CD4-positive, alpha-beta T cell (primary cell): Measurements from ENCODE around the gene ETNK2. TPM values are rescaled to one million over a fixed set of nuclear protein-coding genes. Genes with fewer than 3 reads are reported as not detected.

Source experiments
- ATAC-seq: fragments of 200-7000 bp; cut with Tn5 transposase; one replicate; pipeline ENCODE4 v1.10.0; 2022; ENCODE audit warnings: mild to moderate bottlenecking; ENCODE audit not compliant: poor library complexity
- CTCF ChIA-PET: fragments of 350-600 bp; sonication (Branson Sonifier 250); formaldehyde crosslinking; loops from one replicate; lab custom pipeline; 2021; ENCODE audit warnings: antibody characterized with exemption, inconsistent platforms; lab: Charles Lee
- POLR2A ChIA-PET: fragments of 350-600 bp; sonication (Branson Sonifier 250); formaldehyde crosslinking; loops from one replicate; lab custom pipeline; 2021; ENCODE audit warnings: antibody characterized with exemption, inconsistent platforms; lab: Charles Lee
- DNase-seq, 14 experiments: peaks; one replicate each; pipeline ENCODE4 v3.0.0-alpha.2; 2013 to 2020; ENCODE audit warnings: mixed read lengths in 2 of 14
- H3K27ac ChIP-seq, 2 donors: one replicate each; pipeline versions ENCODE4 v1.5.1 to v1.7.0; 2013; ENCODE audit warnings: low read length in 2 of 2, low read depth in 1 of 2, mild to moderate bottlenecking in 1 of 2
- H3K27me3 ChIP-seq, 2 experiments: 1 replicate in 1 of 2; 2 replicates in 1 of 2; pipeline versions ENCODE4 v1.6.1 to v1.7.0; 2013; ENCODE audit warnings: low read length in 2 of 2, control low read depth in 1 of 2, mild to moderate bottlenecking in 1 of 2, moderate library complexity in 1 of 2; ENCODE audit not compliant: insufficient read depth in 2 of 2, control insufficient read depth in 1 of 2
- H3K36me3 ChIP-seq: one replicate; pipeline ENCODE4 v1.6.1; 2013; ENCODE audit warnings: low read length, control low read depth; ENCODE audit not compliant: insufficient read depth
- H3K4me1 ChIP-seq: one replicate; pipeline ENCODE4 v1.6.1; 2013; ENCODE audit warnings: low read length, control low read depth; ENCODE audit not compliant: insufficient read depth
- H3K4me3 ChIP-seq: one replicate; pipeline ENCODE4 v1.5.1; 2013; ENCODE audit warnings: mild to moderate bottlenecking, low read length, moderate library complexity
- H3K9me3 ChIP-seq, 2 experiments: 1 replicate in 1 of 2; 2 replicates in 1 of 2; pipeline versions ENCODE4 v1.6.1 to v1.7.0; 2013; ENCODE audit warnings: low read length in 2 of 2, mild to moderate bottlenecking in 2 of 2, control low read depth in 1 of 2, moderate library complexity in 1 of 2; ENCODE audit not compliant: control insufficient read depth in 1 of 2, insufficient read depth in 1 of 2
- H3K27ac Mint-ChIP-seq: one replicate; pipeline ENCODE4 v1.8.0; 2020; ENCODE audit warnings: mixed read lengths
- H3K27me3 Mint-ChIP-seq: one replicate; pipeline ENCODE4 v1.8.0; 2021; ENCODE audit warnings: mixed read lengths
- H3K36me3 Mint-ChIP-seq: one replicate; pipeline ENCODE4 v1.8.0; 2021; ENCODE audit warnings: low read depth, mixed read lengths
- H3K4me1 Mint-ChIP-seq: one replicate; pipeline ENCODE4 v1.8.0; 2021; ENCODE audit warnings: low read depth, mixed read lengths
- H3K4me3 Mint-ChIP-seq: one replicate; pipeline ENCODE4 v1.8.0; 2020; ENCODE audit warnings: mild to moderate bottlenecking, mixed read lengths
- H3K9me3 Mint-ChIP-seq: one replicate; pipeline ENCODE4 v1.8.0; 2020; ENCODE audit warnings: mixed read lengths
- CTCF ChIP-seq: fragments of 200-600 bp; IDR thresholded peaks from one replicate; pipeline ENCODE4 v1.8.0; 2022; ENCODE audit warnings: antibody characterized with exemption, mild to moderate bottlenecking
- intact Hi-C, 2 experiments: fragments of 100-400 bp; cut with DNase I in 1 of 2; cut with micrococcal nuclease in 1 of 2; formaldehyde crosslinking; loops; one replicate each; pipeline versions ENCODE4 v1.15.1 to v1.9.0; 2023 to 2025; cut with DNase I, micrococcal nuclease
- total RNA-seq, 174 experiments: library from RNA in 2 of 174; stranded (reverse) in 2 of 174; gene quantifications; one replicate each; pipeline ENCODE4 v1.2.3 and lab custom pipeline; 2021 to 2026

The ETNK2 gene
- total RNA-seq, 2 experiments from 2014 or later = 11.7 to 12.9 TPM

GRCh38 chr1:204145033-204145504 lies 6.8 kb downstream of the ETNK2 start:
- Histone ChIP-seq H3K4me1 (no peaks in the 10 kb centered on the region), H3K36me3 (no peaks in the 10 kb centered on the region), H3K27me3 (no peaks in the 10 kb centered on the region), H3K9me3 (no peaks in the 10 kb centered on the region), H3K4me3 (no peak overlapping the region), H3K27ac (no peak overlapping the region)
- Mint-ChIP-seq H3K9me3 (no peaks in the 10 kb centered on the region), H3K36me3 (no peaks in the 10 kb centered on the region), H3K4me3 (no peak overlapping the region), H3K4me1 (peaks cover 2% of the 10 kb centered on the region), H3K27me3 (no peaks in the 10 kb centered on the region), H3K27ac (no peak overlapping the region)
- POLR2A ChIA-PET = no interaction called here
- CTCF ChIA-PET = no interaction called here
- no peak for TF ChIP-seq CTCF
- no peak for ATAC-seq
- no peak for DNase-seq
- intact Hi-C loops = no loop called here

- intact Hi-C loops = no loop called here
- Histone ChIP-seq H3K9me3 (no peaks in the 10 kb centered on the region), H3K4me3 (no peak overlapping the region), H3K4me1 (no peaks in the 10 kb centered on the region), H3K27ac (no peak overlapping the region), H3K27me3 (no peaks in the 10 kb centered on the region), H3K36me3 (no peaks in the 10 kb centered on the region)
- ChIA-PET POLR2A (no interaction called here), CTCF (no interaction called here)
- no peak overlapping the region for H3K27ac Mint-ChIP-seq
- ATAC-seq (no peak), DNase-seq (no peak)
- no peaks in the 10 kb centered on the region for H3K27me3 Mint-ChIP-seq
- peaks cover 9% of the 10 kb centered on the region for H3K36me3 Mint-ChIP-seq
- no peak overlapping the region for H3K4me3 Mint-ChIP-seq
- TF ChIP-seq CTCF = no peak
- H3K9me3 Mint-ChIP-seq = no peaks in the 10 kb centered on the region
- no peaks in the 10 kb centered on the region for H3K4me1 Mint-ChIP-seq
Measured at GRCh38 chr1:204143276-204144041, 8.4 kb downstream of the ETNK2 start.

GRCh38 chr1:204142032-204142974 lies 9.5 kb downstream of the ETNK2 start:
- Mint-ChIP-seq H3K4me1 (no peaks in the 10 kb centered on the region), H3K9me3 (no peaks in the 10 kb centered on the region), H3K27ac (no peak overlapping the region), H3K36me3 (peaks cover 9% of the 10 kb centered on the region), H3K4me3 (no peak overlapping the region), H3K27me3 (no peaks in the 10 kb centered on the region)
- Histone ChIP-seq H3K27me3 (no peaks in the 10 kb centered on the region), H3K4me3 (no peak overlapping the region), H3K4me1 (no peaks in the 10 kb centered on the region), H3K36me3 (peaks cover 3% of the 10 kb centered on the region), H3K9me3 (no peaks in the 10 kb centered on the region), H3K27ac (no peak overlapping the region)
- ChIA-PET POLR2A (no interaction called here), CTCF (no interaction called here)
- no peak for ATAC-seq
- no peak for DNase-seq
- intact Hi-C loops = no loop called here
- TF ChIP-seq CTCF = no peak
